ENCODE results near the gene FAM222A. TPM values are rescaled to one million over a fixed set of nuclear protein-coding genes. Genes with fewer than 3 reads are reported as not detected.

The FAM222A gene
- total RNA-seq, 1 donor: 0.36 TPM

GRCh38 chr12:109808876-109809646, 95.4 kb downstream of the FAM222A start:
- no peak for DNase-seq (ENCODE audit: insufficient read length, low spot score, missing footprints)
- H3K27me3 ChIP-seq (ENCODE audit: insufficient read depth, low read length): no peaks in the 10 kb centered on the region
- H3K4me2 ChIP-seq (ENCODE audit: insufficient read depth, low read length): no peak overlapping the region
- no peaks in the 10 kb centered on the region for H3K4me1 ChIP-seq (ENCODE audit: insufficient read depth, low read length)
- H2AFZ ChIP-seq (ENCODE audit: low read length): no peak overlapping the region
- H4K20me1 ChIP-seq (ENCODE audit: insufficient read depth, low read length): peaks cover 3% of the 10 kb centered on the region
- no peak for TF ChIP-seq CTCF (IDR thresholded peaks at IDR 0.05; ENCODE audit: extremely low read depth, low read depth, low read length)
- H3K4me3 ChIP-seq (ENCODE audit: insufficient read depth, low read length): no peak overlapping the region
- no peaks in the 10 kb centered on the region for H3K9me3 ChIP-seq (ENCODE audit: low read depth, low read length)
- no peaks in the 10 kb centered on the region for H3K79me2 ChIP-seq (ENCODE audit: insufficient read depth, low read length)
- H3K36me3 ChIP-seq (ENCODE audit: insufficient read depth, low read length): no peaks in the 10 kb centered on the region
- H3K27ac ChIP-seq (ENCODE audit: low read depth, low read length): no peak overlapping the region

GRCh38 chr12:109810954-109811623, 97.5 kb downstream of the FAM222A start:
- no peak for DNase-seq (ENCODE audit: insufficient read length, low spot score, missing footprints)
- Histone ChIP-seq H2AFZ (ENCODE audit: low read length) (no peak overlapping the region), H3K9me3 (ENCODE audit: low read depth, low read length) (no peaks in the 10 kb centered on the region), H3K36me3 (ENCODE audit: insufficient read depth, low read length) (no peaks in the 10 kb centered on the region), H3K4me3 (ENCODE audit: insufficient read depth, low read length) (no peak overlapping the region), H3K27ac (ENCODE audit: low read depth, low read length) (no peak overlapping the region), H4K20me1 (ENCODE audit: insufficient read depth, low read length) (peaks cover 3% of the 10 kb centered on the region), H3K4me1 (ENCODE audit: insufficient read depth, low read length) (no peaks in the 10 kb centered on the region), H3K4me2 (ENCODE audit: insufficient read depth, low read length) (no peak overlapping the region), H3K27me3 (ENCODE audit: insufficient read depth, low read length) (no peaks in the 10 kb centered on the region), H3K79me2 (ENCODE audit: insufficient read depth, low read length) (no peaks in the 10 kb centered on the region)
- TF ChIP-seq CTCF (IDR thresholded peaks at IDR 0.05; ENCODE audit: extremely low read depth, low read depth, low read length): no peak

- H3K9me3 ChIP-seq (ENCODE audit: low read depth, low read length): no peaks in the 10 kb centered on the region
- H2AFZ ChIP-seq (ENCODE audit: low read length): no peak overlapping the region
- H3K79me2 ChIP-seq (ENCODE audit: insufficient read depth, low read length): no peaks in the 10 kb centered on the region
- no peak overlapping the region for H3K4me3 ChIP-seq (ENCODE audit: insufficient read depth, low read length)
- no peak overlapping the region for H3K27ac ChIP-seq (ENCODE audit: low read depth, low read length)
- peak; percentile 21 for TF ChIP-seq CTCF (IDR thresholded peaks at IDR 0.05; ENCODE audit: extremely low read depth, low read depth, low read length)
- no peak overlapping the region for H3K4me2 ChIP-seq (ENCODE audit: insufficient read depth, low read length)
- peaks cover 3% of the 10 kb centered on the region for H4K20me1 ChIP-seq (ENCODE audit: insufficient read depth, low read length)
- no peaks in the 10 kb centered on the region for H3K27me3 ChIP-seq (ENCODE audit: insufficient read depth, low read length)
- no peaks in the 10 kb centered on the region for H3K36me3 ChIP-seq (ENCODE audit: insufficient read depth, low read length)
- H3K4me1 ChIP-seq (ENCODE audit: insufficient read depth, low read length): no peaks in the 10 kb centered on the region
- DNase-seq (ENCODE audit: insufficient read length, low spot score, missing footprints): peak; percentile 82
Observed at GRCh38 chr12:109811624-109811995, 98.0 kb downstream of the FAM222A start.

- peaks cover 15% of the 10 kb centered on the region for H4K20me1 ChIP-seq (ENCODE audit: insufficient read depth, low read length)
- H3K27me3 ChIP-seq (ENCODE audit: insufficient read depth, low read length): no peaks in the 10 kb centered on the region
- H3K4me2 ChIP-seq (ENCODE audit: insufficient read depth, low read length): no peak overlapping the region
- no peaks in the 10 kb centered on the region for H3K4me1 ChIP-seq (ENCODE audit: insufficient read depth, low read length)
- no peak overlapping the region for H2AFZ ChIP-seq (ENCODE audit: low read length)
- H3K36me3 ChIP-seq (ENCODE audit: insufficient read depth, low read length): no peaks in the 10 kb centered on the region
- DNase-seq (ENCODE audit: insufficient read length, low spot score, missing footprints): no peak
- TF ChIP-seq CTCF (IDR thresholded peaks at IDR 0.05; ENCODE audit: extremely low read depth, low read depth, low read length): no peak
- H3K4me3 ChIP-seq (ENCODE audit: insufficient read depth, low read length): no peak overlapping the region
- H3K79me2 ChIP-seq (ENCODE audit: insufficient read depth, low read length): no peaks in the 10 kb centered on the region
- H3K9me3 ChIP-seq (ENCODE audit: low read depth, low read length): no peaks in the 10 kb centered on the region
- no peak overlapping the region for H3K27ac ChIP-seq (ENCODE audit: low read depth, low read length)
Observed at GRCh38 chr12:109813810-109814416, 100.3 kb downstream of the FAM222A start.

Measured in osteoblast (primary cell).